NCI-H2196 (cell line): ENCODE measurements around the gene CAPNS2.
"Not testable (repeated sequence)": the region's sequence is repeated elsewhere in the genome, so short reads cannot be mapped to it uniquely, and the experiment has no call there.

ENCODE experiments used
- DNase-seq: peaks from one replicate; lab custom pipeline; 2025; ENCODE audit not compliant: unreplicated experiment; lab: John Stamatoyannopoulos, UW

CAPNS2 gene

DNA sequence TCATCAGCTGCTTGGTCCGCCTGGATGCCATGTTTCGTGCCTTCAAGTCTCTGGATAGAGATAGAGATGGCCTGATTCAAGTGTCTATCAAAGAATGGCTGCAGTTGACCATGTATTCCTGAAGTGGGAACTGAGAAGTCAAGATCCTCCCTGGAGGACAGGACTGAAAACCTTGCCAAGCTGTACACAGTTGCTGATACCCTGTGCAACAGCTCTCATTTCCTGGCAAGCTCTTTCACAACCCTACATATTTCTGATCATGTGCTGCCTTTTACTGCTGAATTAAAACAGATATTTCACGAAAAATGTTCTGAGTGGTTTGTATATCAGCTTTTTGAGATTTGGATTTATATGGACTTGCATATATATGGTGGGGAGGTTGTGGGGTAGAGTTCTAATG, 898 bp downstream of the CAPNS2 start:
- DNase-seq = no peak

DNA sequence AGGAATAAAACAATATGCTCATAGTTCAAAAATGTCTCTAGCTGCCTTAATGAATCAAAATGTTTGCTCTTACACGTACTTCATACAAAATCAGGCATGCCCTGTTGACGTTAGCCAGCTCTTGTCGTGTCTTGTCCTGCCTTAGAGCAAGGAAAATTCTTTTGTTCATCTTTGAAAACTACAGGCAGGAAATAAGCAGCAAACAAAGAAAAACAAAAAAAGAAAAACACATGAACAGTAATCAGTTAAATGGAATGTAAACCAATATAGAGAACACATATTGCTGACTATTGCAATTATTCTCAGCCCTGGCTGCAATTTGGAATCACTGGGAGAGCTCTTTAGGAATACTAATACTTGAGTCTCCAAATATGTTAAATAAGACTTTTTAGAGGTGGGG, 1.7 kb downstream of the CAPNS2 start:
- DNase-seq = no peak

DNA sequence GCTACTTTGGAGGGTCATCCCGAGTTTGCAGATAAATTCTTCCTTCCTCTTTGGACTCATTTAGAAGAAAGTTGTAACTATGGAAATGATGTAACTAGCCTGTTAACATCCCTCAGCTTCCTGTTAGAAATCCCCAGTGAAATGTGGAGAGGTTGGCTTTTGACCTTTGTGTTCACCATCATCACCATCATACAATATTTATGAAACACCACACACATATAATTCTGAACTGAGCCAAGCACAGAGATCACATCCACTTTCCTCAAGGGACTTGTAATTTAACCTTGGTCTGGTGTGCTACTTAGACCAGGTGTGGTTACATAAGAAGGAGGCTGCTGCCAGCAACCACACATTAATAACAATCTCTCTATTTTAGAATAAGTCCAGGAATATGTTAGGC, 2.5 kb downstream of the CAPNS2 start:
- DNase-seq = no peak

DNA sequence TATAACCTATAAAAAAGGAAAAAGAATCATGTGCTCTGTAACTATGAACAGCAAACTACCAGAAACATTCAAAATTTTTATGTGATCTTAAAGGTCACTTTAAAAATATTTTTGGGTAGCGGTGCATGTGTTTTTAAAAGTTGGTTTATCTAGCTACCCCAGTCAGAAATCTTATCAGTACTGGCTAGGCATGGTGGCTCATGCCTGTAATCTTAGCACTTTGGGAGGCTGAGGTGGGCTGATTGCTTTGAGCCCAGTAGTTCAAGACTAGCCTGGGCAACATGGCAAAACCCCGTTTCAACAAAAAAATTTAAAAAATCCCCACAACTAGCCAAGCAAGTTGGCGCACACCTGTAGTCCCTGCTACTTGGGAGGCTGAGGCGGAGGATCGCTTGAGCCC, 3.7 kb downstream of the CAPNS2 start:
- DNase-seq = no peak

- DNase-seq = no peak
Measured at GRCh38 chr16:55571191-55571897, 4.9 kb downstream of the CAPNS2 start.

DNA sequence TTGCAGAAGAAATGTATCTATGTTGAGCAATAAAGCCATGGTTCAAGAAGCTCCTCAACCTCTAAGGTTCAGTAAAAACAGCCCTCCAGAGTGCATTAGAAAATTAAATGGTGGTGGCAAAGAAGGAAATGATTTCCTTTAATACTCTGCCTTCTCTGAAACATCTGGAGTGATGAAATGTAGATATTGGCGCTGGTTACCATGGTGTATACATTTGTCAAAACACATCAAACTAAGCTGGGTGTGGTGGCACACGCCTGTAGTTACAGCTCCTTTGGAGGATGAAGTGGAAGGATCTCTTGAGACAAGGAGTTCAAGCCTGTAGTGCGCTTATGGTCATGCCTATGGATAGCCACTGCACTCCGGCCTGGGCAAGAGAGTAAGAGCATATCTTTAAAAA, 6.0 kb downstream of the CAPNS2 start:
- DNase-seq = no peak

- DNase-seq = no peak
Measured at GRCh38 chr16:55574811-55575210, 8.3 kb downstream of the CAPNS2 start.

DNA sequence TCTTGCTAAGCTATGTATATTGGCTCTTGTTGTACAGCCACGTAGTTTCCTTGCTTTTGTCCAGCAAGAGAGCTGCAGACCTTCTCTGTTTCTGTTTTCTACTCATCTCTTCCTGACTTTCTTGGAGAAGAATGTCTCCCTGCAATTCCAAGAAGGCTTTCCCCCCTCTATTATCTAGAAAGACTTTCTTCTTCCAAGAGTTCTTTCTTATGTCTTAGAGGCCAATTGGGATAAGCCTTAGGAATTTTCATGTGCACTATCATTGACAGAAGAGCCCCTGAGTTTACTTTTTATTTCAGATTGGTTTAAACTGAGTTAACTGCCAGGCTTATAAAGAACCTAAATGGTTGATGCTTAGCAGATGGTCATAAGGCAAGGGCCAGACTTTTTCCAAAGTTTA, 9.0 kb downstream of the CAPNS2 start:
- DNase-seq = no peak

GRCh38 chr16:55576384-55576783, 9.9 kb downstream of the CAPNS2 start:
- DNase-seq = no peak

DNA sequence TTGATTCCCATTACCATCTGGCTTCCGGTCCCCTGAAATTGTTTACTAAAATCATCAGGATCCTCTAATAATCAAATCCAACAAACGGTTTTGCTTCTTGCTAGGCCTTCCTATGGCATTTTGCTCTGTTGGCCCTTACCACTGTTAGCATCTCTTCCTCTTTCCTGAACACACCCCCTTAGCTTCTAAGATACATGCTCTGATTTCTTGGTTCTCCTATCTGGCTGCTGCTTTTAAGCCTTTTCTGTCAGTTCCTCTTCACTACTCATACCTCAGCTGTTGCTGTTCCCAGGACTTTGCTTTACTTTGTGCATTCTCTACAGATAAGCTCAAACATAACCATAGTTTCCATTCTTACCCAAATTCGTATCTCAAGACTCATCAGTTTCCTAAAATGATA, 11.4 kb downstream of the CAPNS2 start:
- no peak for DNase-seq

DNA sequence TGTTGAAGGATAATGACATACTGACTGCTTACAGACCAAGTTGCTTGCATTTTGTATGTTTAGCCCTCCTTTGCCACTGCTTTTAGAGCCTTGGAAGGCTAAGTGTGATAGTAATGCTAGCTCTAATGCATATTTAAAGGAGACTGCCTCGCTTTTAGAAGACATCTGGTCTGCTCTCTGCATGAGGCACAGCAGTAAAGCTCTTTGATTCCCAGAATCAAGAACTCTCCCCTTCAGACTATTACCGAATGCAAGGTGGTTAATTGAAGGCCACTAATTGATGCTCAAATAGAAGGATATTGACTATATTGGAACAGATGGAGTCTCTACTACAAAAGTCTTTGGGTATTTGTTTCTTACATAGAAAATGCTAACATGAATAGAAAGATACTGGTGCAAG, 19.1 kb downstream of the CAPNS2 start:
- no peak for DNase-seq

DNA sequence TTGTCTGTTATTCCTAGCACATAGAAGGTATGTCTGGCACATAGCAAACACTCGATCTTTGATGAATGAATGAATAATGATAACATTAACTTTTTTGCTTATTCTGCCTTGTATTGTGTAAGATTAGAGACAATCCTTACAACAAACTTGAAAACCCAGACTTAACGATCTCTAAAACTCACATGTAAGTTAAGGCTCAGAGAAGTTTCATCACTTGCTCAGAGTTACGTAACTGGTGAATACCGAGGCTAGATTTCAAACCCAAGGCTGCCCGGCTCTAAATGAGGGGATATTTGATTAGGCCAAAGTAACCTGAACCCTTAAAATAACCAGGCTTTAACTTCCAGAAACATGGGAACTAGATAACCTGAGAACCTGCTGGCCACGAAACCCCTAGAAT, 22.3 kb downstream of the CAPNS2 start:
- DNase-seq = no peak

DNA sequence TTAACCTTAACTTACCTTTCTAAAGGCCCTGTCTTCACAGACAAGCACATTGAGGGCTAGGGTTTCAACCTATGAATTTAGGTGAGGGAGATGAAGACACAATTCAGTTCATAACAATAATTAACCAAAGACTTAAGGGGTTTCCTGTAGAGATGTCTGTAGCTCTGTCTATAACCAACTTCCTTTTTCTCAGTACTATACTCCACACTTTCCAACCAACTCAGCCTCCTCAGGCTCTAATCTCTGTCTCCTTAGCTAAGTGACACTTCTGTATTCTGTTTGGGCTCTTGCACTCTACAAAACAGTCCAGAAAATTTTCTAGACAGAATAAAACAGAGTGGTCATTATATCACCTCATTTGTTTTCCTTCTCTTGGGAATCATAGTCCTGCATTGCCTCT, 25.8 kb downstream of the CAPNS2 start:
- no peak for DNase-seq

- DNase-seq = no peak
Measured at GRCh38 chr16:55597928-55598327, 31.4 kb downstream of the CAPNS2 start.

DNA sequence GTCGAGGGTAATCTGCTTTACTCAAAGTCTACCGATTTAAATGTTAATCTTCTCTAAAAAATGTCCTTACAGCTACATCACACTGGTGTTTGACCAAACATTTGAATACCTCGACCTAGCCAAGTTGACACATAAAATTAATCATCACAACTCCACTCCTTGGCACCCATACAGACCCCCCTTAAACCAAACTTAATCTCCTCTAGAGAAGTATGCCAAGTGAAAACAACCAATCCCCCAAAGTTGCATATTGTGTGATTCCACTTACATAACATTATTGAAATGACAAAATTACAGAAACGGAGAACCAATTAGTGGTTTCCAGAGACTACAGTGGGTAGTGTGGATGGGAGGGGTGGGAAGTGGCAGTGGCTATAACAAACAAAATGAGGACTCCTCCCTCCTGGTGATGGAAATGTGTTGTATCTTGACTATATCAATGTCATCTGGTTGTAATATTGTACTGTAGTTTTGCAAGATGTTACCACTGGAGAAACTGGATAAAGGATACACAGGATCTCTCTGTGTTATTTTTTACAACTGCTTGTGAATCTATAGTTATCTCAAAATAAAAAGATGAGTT, 39.4 kb downstream of the CAPNS2 start:
- no peak for DNase-seq

- DNase-seq = no peak
Measured at GRCh38 chr16:55613613-55614335, 47.3 kb downstream of the CAPNS2 start.

DNA sequence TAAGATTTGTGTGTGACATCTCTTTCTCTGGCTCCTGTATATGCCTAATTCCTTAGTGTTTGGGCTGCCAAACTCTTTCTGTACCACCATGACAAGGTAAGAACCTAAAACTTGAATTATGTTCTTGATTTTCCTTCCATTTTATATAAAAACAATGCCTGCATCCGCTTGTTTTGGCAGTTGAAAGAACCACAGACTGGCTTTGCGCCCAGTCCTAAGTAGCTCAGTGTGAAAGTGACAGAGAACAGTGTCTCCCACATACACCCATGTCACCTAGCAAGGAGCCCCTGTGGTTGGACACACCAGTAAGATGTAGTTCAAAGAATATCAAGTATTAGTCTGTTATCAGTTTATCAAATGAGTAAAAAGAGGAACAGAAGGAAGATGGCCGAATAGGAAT, 48.6 kb downstream of the CAPNS2 start:
- DNase-seq = no peak

DNA sequence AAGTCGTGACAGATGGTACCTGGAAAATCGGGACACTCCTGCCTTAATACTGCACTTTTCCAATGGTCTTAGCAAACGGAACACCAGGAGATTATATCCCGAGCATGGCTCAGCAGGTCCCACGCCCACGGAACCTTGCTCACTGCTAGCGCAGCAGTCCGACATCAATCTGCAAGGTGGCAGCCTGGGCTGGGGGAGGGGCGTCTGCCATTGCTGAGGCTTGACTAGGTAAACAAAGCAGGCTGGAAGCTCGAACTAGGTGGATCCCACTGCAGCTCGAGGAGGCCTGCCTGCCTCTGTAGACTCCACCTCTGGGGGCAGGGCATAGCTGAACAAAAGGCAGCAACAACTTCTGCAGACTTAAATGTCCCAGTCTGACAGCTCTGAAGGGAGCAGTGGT, 49.2 kb downstream of the CAPNS2 start:
- DNase-seq = not testable (repeated sequence)
